Stimulated activated effector memory CD8-positive, alpha-beta T cell treated with anti-CD3 and anti-CD28 coated beads, Interleukin-12 subunit alpha, Interleukin-12 subunit beta, amount 100 ng/mL, for 72 hours (primary cell): Measurements from ENCODE around the gene PLA2G15.
A peak's percentile ranks its signal among the peaks of the same experiment; 100 is the strongest.

Experiments
- ATAC-seq: fragments of 150-1000 bp; cut with Tn5 transposase; 2 replicates; pipeline ENCODE4 v1.10.0; 2021
- DNase-seq, 2 donors: peaks; one replicate each; pipeline ENCODE4 v3.0.0; 2021 to 2022; ENCODE audit warnings: low spot score in 2 of 2
- H3K27ac Mint-ChIP-seq: one replicate; pipeline ENCODE4 v1.8.0; 2022; ENCODE audit warnings: mild to moderate bottlenecking, mixed read lengths
- H3K36me3 Mint-ChIP-seq: one replicate; pipeline ENCODE4 v1.8.0; 2022; ENCODE audit warnings: mild to moderate bottlenecking, mixed read lengths
- H3K4me1 Mint-ChIP-seq: one replicate; pipeline ENCODE4 v1.8.0; 2022; ENCODE audit warnings: mixed read lengths
- H3K4me3 Mint-ChIP-seq: one replicate; pipeline ENCODE4 v1.8.0; 2022; ENCODE audit warnings: mild to moderate bottlenecking, mixed read lengths
- H3K9me3 Mint-ChIP-seq: one replicate; pipeline ENCODE4 v1.8.0; 2022; ENCODE audit warnings: mixed read lengths

PLA2G15 gene

GRCh38 chr16:68237243-68238028 is 7.7 kb upstream of the PLA2G15 start:
- peak; percentile 80 to 95 for DNase-seq
- no peaks in the 10 kb centered on the region for H3K9me3 Mint-ChIP-seq
- H3K4me3 Mint-ChIP-seq, result peak overlapping the region; percentile 98
- peaks cover 20% of the 10 kb centered on the region for H3K36me3 Mint-ChIP-seq
- ATAC-seq, result peak; percentile 78
- peaks cover 46% of the 10 kb centered on the region for H3K4me1 Mint-ChIP-seq
- peak overlapping the region; percentile 94 for H3K27ac Mint-ChIP-seq

GRCh38 chr16:68238029-68238345 is 7.2 kb upstream of the PLA2G15 start:
- peaks cover 46% of the 10 kb centered on the region for H3K4me1 Mint-ChIP-seq
- peaks cover 14% of the 10 kb centered on the region for H3K36me3 Mint-ChIP-seq

GRCh38 chr16:68242085-68242484 is 3.1 kb upstream of the PLA2G15 start:
- Mint-ChIP-seq H3K4me1 (peaks cover 50% of the 10 kb centered on the region), H3K4me3 (no peak overlapping the region), H3K27ac (no peak overlapping the region), H3K36me3 (peaks cover 11% of the 10 kb centered on the region), H3K9me3 (no peaks in the 10 kb centered on the region)
- DNase-seq, result no peak
- ATAC-seq, result no peak

More at GRCh38 chr16:68238029-68238345, 7.2 kb upstream of the PLA2G15 start:
- no peak for ATAC-seq
- H3K9me3 Mint-ChIP-seq, result no peaks in the 10 kb centered on the region
- H3K4me3 Mint-ChIP-seq, result peak overlapping the region; percentile 98
- H3K27ac Mint-ChIP-seq, result peak overlapping the region; percentile 94
- DNase-seq, result no peak

GRCh38 chr16:68242926-68243858 is 2.0 kb upstream of the PLA2G15 start:
- Mint-ChIP-seq H3K4me3 (peak overlapping the region; percentile 98), H3K27ac (peak overlapping the region; percentile 45), H3K4me1 (peaks cover 50% of the 10 kb centered on the region), H3K9me3 (no peaks in the 10 kb centered on the region), H3K36me3 (peaks cover 11% of the 10 kb centered on the region)
- ATAC-seq (no peak), DNase-seq (no peak)

- ATAC-seq, result no peak
- no peak for DNase-seq
- Mint-ChIP-seq H3K36me3 (peaks cover 13% of the 10 kb centered on the region), H3K27ac (peak overlapping the region; percentile 93), H3K9me3 (no peaks in the 10 kb centered on the region), H3K4me1 (peaks cover 42% of the 10 kb centered on the region), H3K4me3 (peak overlapping the region; percentile 98)
These were observed 681 bp upstream of the PLA2G15 start for GRCh38 chr16:68244481-68244902.

GRCh38 chr16:68246121-68246520 is 948 bp downstream of the PLA2G15 start:
- Mint-ChIP-seq H3K4me1 (peaks cover 37% of the 10 kb centered on the region), H3K4me3 (peak overlapping the region; percentile 98), H3K27ac (peak overlapping the region; percentile 93), H3K36me3 (peaks cover 29% of the 10 kb centered on the region), H3K9me3 (no peaks in the 10 kb centered on the region)
- no peak for ATAC-seq
- no peak for DNase-seq

GRCh38 chr16:68246666-68247065 is 1.5 kb downstream of the PLA2G15 start:
- no peaks in the 10 kb centered on the region for H3K9me3 Mint-ChIP-seq
- peak overlapping the region; percentile 98 for H3K4me3 Mint-ChIP-seq
- DNase-seq, result no peak
- no peak overlapping the region for H3K27ac Mint-ChIP-seq
- ATAC-seq, result no peak
- H3K36me3 Mint-ChIP-seq, result peaks cover 34% of the 10 kb centered on the region
- peaks cover 37% of the 10 kb centered on the region for H3K4me1 Mint-ChIP-seq

GRCh38 chr16:68247400-68247799 is 2.2 kb downstream of the PLA2G15 start:
- no peak for ATAC-seq
- H3K9me3 Mint-ChIP-seq, result no peaks in the 10 kb centered on the region
- H3K27ac Mint-ChIP-seq, result no peak overlapping the region
- peaks cover 37% of the 10 kb centered on the region for H3K4me1 Mint-ChIP-seq
- no peak overlapping the region for H3K4me3 Mint-ChIP-seq
- H3K36me3 Mint-ChIP-seq, result peaks cover 42% of the 10 kb centered on the region
- no peak for DNase-seq

GRCh38 chr16:68247932-68248331 is 2.8 kb downstream of the PLA2G15 start:
- Mint-ChIP-seq H3K4me3 (no peak overlapping the region), H3K9me3 (no peaks in the 10 kb centered on the region), H3K27ac (no peak overlapping the region), H3K36me3 (peaks cover 45% of the 10 kb centered on the region), H3K4me1 (peaks cover 37% of the 10 kb centered on the region)
- no peak for DNase-seq
- ATAC-seq, result no peak

- H3K36me3 Mint-ChIP-seq, result peaks cover 58% of the 10 kb centered on the region
- no peak overlapping the region for H3K4me3 Mint-ChIP-seq
- no peaks in the 10 kb centered on the region for H3K9me3 Mint-ChIP-seq
- no peak for DNase-seq
- ATAC-seq, result no peak
- H3K27ac Mint-ChIP-seq, result no peak overlapping the region
- peaks cover 34% of the 10 kb centered on the region for H3K4me1 Mint-ChIP-seq
These were observed 4.2 kb downstream of the PLA2G15 start for GRCh38 chr16:68249371-68249770.

- Mint-ChIP-seq H3K4me1 (peaks cover 21% of the 10 kb centered on the region), H3K36me3 (peaks cover 47% of the 10 kb centered on the region), H3K27ac (no peak overlapping the region), H3K9me3 (no peaks in the 10 kb centered on the region), H3K4me3 (no peak overlapping the region)
- DNase-seq, result no peak
- no peak for ATAC-seq
These were observed 5.8 kb downstream of the PLA2G15 start for GRCh38 chr16:68250951-68251350.

GRCh38 chr16:68251832-68252231 is 6.7 kb downstream of the PLA2G15 start:
- no peak for DNase-seq
- peaks cover 12% of the 10 kb centered on the region for H3K4me1 Mint-ChIP-seq
- no peaks in the 10 kb centered on the region for H3K9me3 Mint-ChIP-seq
- H3K36me3 Mint-ChIP-seq, result peaks cover 54% of the 10 kb centered on the region
- ATAC-seq, result no peak
- H3K27ac Mint-ChIP-seq, result no peak overlapping the region
- H3K4me3 Mint-ChIP-seq, result no peak overlapping the region

GRCh38 chr16:68252383-68252782 is 7.2 kb downstream of the PLA2G15 start:
- DNase-seq (no peak), ATAC-seq (no peak)
- Mint-ChIP-seq H3K4me3 (no peak overlapping the region), H3K4me1 (peaks cover 7% of the 10 kb centered on the region), H3K9me3 (no peaks in the 10 kb centered on the region), H3K27ac (peak overlapping the region; percentile 23), H3K36me3 (peaks cover 54% of the 10 kb centered on the region)

GRCh38 chr16:68253721-68254120 is 8.5 kb downstream of the PLA2G15 start:
- H3K4me1 Mint-ChIP-seq, result no peaks in the 10 kb centered on the region

GRCh38 chr16:68255712-68256111 is 10.5 kb downstream of the PLA2G15 start:
- no peaks in the 10 kb centered on the region for H3K4me1 Mint-ChIP-seq
- H3K27ac Mint-ChIP-seq, result peak overlapping the region; percentile 48
- H3K4me3 Mint-ChIP-seq, result no peak overlapping the region
- no peaks in the 10 kb centered on the region for H3K9me3 Mint-ChIP-seq
- DNase-seq (no peak), ATAC-seq (no peak)
- peaks cover 45% of the 10 kb centered on the region for H3K36me3 Mint-ChIP-seq

More at GRCh38 chr16:68253721-68254120, 8.5 kb downstream of the PLA2G15 start:
- H3K27ac Mint-ChIP-seq, result no peak overlapping the region
- ATAC-seq, result no peak
- H3K4me3 Mint-ChIP-seq, result no peak overlapping the region
- H3K36me3 Mint-ChIP-seq, result peaks cover 54% of the 10 kb centered on the region
- H3K9me3 Mint-ChIP-seq, result no peaks in the 10 kb centered on the region
- no peak for DNase-seq
